Measurements from ENCODE around the gene CCDC106.

The CCDC106 gene

GRCh38 chr19:55684946-55685681, 37.1 kb downstream of the CCDC106 start:
- DNase-seq (ENCODE audit: low read depth), result no peak

GRCh38 chr19:55685776-55686175, 37.8 kb downstream of the CCDC106 start:
- no peak for DNase-seq (ENCODE audit: low read depth)

GRCh38 chr19:55686311-55687050, 38.5 kb downstream of the CCDC106 start:
- DNase-seq (ENCODE audit: low read depth), result no peak

- DNase-seq (ENCODE audit: low read depth), result no peak
These were observed 39.5 kb downstream of the CCDC106 start for GRCh38 chr19:55687281-55688201.

GRCh38 chr19:55688422-55689218, 40.6 kb downstream of the CCDC106 start:
- no peak for DNase-seq (ENCODE audit: low read depth)

GRCh38 chr19:55689411-55690108, 41.5 kb downstream of the CCDC106 start:
- no peak for DNase-seq (ENCODE audit: low read depth)

GRCh38 chr19:55690109-55690768, 42.2 kb downstream of the CCDC106 start:
- no peak for DNase-seq (ENCODE audit: low read depth)

GRCh38 chr19:55690769-55691545, 42.9 kb downstream of the CCDC106 start:
- no peak for DNase-seq (ENCODE audit: low read depth)

GRCh38 chr19:55691561-55692481, 43.8 kb downstream of the CCDC106 start:
- DNase-seq (ENCODE audit: low read depth), result no peak

- DNase-seq (ENCODE audit: low read depth), result no peak
These were observed 44.7 kb downstream of the CCDC106 start for GRCh38 chr19:55692681-55693081.

GRCh38 chr19:55693336-55693974, 45.4 kb downstream of the CCDC106 start:
- DNase-seq (ENCODE audit: low read depth), result no peak

GRCh38 chr19:55694241-55694655, 46.2 kb downstream of the CCDC106 start:
- DNase-seq (ENCODE audit: low read depth), result no peak

- DNase-seq (ENCODE audit: low read depth), result no peak
These were observed 46.9 kb downstream of the CCDC106 start for GRCh38 chr19:55694656-55695491.

- no peak for DNase-seq (ENCODE audit: low read depth)
These were observed 47.7 kb downstream of the CCDC106 start for GRCh38 chr19:55695511-55696290.

GRCh38 chr19:55696301-55697068, 48.5 kb downstream of the CCDC106 start:
- no peak for DNase-seq (ENCODE audit: low read depth)

- no peak for DNase-seq (ENCODE audit: low read depth)
These were observed 49.0 kb downstream of the CCDC106 start for GRCh38 chr19:55697069-55697440.
